ENCODE results near the gene PDIA6. TPM values are rescaled to one million over a fixed set of nuclear protein-coding genes. Genes with fewer than 3 reads are reported as not detected.

The PDIA6 gene
- total RNA-seq, 3 donors from 2014 or later, result 121 to 168 (median 126) TPM

DNA sequence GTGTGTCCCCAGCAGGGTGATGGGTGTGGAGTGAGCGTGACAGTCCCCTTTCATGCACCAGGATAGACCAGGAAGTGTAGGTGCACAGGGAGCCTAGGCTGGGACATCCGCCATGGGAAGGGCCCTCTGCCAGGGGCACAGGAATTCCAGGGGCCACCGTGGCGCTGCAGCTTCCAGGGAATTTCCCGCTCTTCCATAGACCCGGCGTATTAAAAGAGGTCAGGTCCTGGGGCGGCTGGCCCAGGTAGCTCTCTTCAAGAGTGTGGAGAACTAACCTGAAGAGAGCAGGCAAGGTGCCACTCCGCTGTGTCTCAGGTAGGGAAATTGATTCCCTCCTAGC, 49.2 kb downstream of the PDIA6 start:
- peak in 2 of 3 donors; percentile 20 to 39 for DNase-seq
- no peak for TF ChIP-seq CTCF (IDR thresholded peaks at IDR 0.05)
- no peaks in the 10 kb centered on the region for H3K36me3 ChIP-seq (ENCODE audit: low read depth)
- no peak overlapping the region for H3K4me3 ChIP-seq
- H3K4me1 ChIP-seq (ENCODE audit: low read depth), result peaks cover 14% of the 10 kb centered on the region
- intact Hi-C loops (cut with DNase I, micrococcal nuclease), result no loop called here
- no peak for ATAC-seq
- no peaks in the 10 kb centered on the region for H3K9me3 ChIP-seq

GRCh38 chr2:10762651-10763460, 49.7 kb downstream of the PDIA6 start:
- TF ChIP-seq CTCF (IDR thresholded peaks at IDR 0.05), result no peak
- H3K4me1 ChIP-seq (ENCODE audit: low read depth), result peaks cover 14% of the 10 kb centered on the region
- ATAC-seq (no peak), DNase-seq (peak in 2 of 3 donors; percentile 25 to 40)
- intact Hi-C loops (cut with DNase I, micrococcal nuclease), result no loop called here
- H3K4me3 ChIP-seq, result no peak overlapping the region
- H3K9me3 ChIP-seq, result no peaks in the 10 kb centered on the region
- H3K36me3 ChIP-seq (ENCODE audit: low read depth), result no peaks in the 10 kb centered on the region

DNA sequence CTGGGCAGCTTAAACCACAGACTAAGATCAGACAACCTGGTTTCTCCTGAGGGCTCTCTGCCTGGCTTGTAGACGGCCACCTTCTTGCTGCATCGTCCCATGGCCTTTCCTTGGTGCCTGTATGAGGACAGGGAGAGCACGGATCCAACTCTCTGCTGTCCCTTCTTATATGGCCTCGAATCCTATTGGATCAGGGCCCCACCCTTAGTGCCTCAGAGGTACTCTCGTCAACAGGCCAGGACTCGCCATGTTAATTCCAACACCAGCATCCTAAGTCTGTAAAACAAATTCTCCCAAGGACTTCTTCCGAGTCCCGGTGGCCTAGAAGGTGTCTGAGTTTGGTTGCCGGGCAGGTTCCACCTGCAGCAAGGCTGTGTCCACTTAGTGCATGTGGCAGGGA, 51.0 kb downstream of the PDIA6 start:
- ATAC-seq (no peak), DNase-seq (peak in 1 of 3 donors; percentile 22)
- TF ChIP-seq CTCF (IDR thresholded peaks at IDR 0.05), result no peak
- Histone ChIP-seq H3K9me3 (no peaks in the 10 kb centered on the region), H3K4me1 (ENCODE audit: low read depth) (peaks cover 14% of the 10 kb centered on the region), H3K4me3 (no peak overlapping the region), H3K36me3 (ENCODE audit: low read depth) (no peaks in the 10 kb centered on the region)
- intact Hi-C loops (cut with DNase I, micrococcal nuclease), result no loop called here

- DNase-seq (peak in 1 of 3 donors; percentile 33), ATAC-seq (no peak)
- intact Hi-C loops (cut with DNase I, micrococcal nuclease), result no loop called here
- peaks cover 14% of the 10 kb centered on the region for H3K4me1 ChIP-seq (ENCODE audit: low read depth)
- no peaks in the 10 kb centered on the region for H3K36me3 ChIP-seq (ENCODE audit: low read depth)
- no peak overlapping the region for H3K4me3 ChIP-seq
- TF ChIP-seq CTCF (IDR thresholded peaks at IDR 0.05), result no peak
- no peaks in the 10 kb centered on the region for H3K9me3 ChIP-seq
These were observed 51.6 kb downstream of the PDIA6 start for GRCh38 chr2:10760794-10761504.

GRCh38 chr2:10759151-10759714, 53.4 kb downstream of the PDIA6 start:
- Histone ChIP-seq H3K36me3 (ENCODE audit: low read depth) (no peaks in the 10 kb centered on the region), H3K4me1 (ENCODE audit: low read depth) (peaks cover 9% of the 10 kb centered on the region), H3K4me3 (no peak overlapping the region), H3K9me3 (no peaks in the 10 kb centered on the region)
- no peak for TF ChIP-seq CTCF (IDR thresholded peaks at IDR 0.05)
- ATAC-seq (peak; percentile 72), DNase-seq (peak; percentile 54 to 64 (median 54))
- intact Hi-C loops (cut with DNase I, micrococcal nuclease), result no loop called here

Data from mucosa of descending colon (tissue), 3 donors.